ENCODE data around the gene AGER. TPM values are rescaled to one million over a fixed set of nuclear protein-coding genes. Genes with fewer than 3 reads are reported as not detected.
"Not testable (repeated sequence)": the region's sequence is repeated elsewhere in the genome, so short reads cannot be mapped to it uniquely, and the experiment has no call there.

Gene AGER
- total RNA-seq, 4 donors from 2014 or later: 0.59 to 1.7 (median 1.4) TPM

DNA sequence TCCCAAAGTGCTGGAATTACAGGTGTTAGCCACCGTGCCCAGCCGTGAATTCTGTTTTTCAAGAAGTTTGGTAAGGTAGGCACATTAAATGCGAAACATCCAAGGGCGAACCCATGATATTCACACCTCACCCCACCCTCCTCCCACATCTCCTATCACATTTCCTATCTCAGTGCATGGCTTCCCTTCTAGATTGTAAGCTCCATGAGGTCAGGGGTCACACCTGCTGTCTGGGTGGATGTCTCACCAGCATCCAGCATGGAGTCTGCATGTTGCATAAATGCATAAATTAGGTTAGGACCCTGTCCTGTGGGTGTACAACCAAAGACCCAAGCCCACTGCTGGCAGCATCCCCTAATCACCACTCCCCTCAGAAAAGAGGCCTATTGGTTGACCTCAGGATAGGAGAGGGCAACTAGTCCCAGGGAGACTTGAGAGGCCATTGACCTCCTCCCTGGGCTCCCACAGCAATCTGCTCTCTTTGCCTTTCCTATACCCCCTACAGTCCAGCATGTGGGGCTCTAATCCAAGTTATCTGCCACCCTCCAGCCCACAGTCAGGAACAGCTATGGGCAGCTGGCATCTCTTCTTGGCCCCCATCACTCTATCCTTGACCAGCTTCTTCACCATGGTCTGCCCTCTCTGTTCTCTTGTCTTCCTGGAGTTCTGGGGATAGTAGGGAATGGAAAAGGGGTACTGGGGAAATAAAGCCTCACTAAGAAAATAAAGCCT is 36.5 kb downstream of the AGER start:
- 89 to 96% methylated on average over 4 of the region's 4 CpGs for WGBS, 2 donors
- intact Hi-C loops (cut with DNase I): no loop called here
- Histone ChIP-seq H3K27me3 (peaks cover 0 to 16% (median 0%) of the 10 kb centered on the region in 4 donors), H3K36me3 (peaks cover 0 to 11% (median 0%) of the 10 kb centered on the region in 3 donors), H3K27ac (no peak overlapping the region), H3K4me3 (no peak overlapping the region), H3K4me1 (peaks cover 5 to 60% (median 6%) of the 10 kb centered on the region in 3 donors), H3K9me3 (no peaks in the 10 kb centered on the region)
- no peak for TF ChIP-seq POLR2A (IDR thresholded peaks at IDR 0.05)
- TF ChIP-seq, protein P1, sequence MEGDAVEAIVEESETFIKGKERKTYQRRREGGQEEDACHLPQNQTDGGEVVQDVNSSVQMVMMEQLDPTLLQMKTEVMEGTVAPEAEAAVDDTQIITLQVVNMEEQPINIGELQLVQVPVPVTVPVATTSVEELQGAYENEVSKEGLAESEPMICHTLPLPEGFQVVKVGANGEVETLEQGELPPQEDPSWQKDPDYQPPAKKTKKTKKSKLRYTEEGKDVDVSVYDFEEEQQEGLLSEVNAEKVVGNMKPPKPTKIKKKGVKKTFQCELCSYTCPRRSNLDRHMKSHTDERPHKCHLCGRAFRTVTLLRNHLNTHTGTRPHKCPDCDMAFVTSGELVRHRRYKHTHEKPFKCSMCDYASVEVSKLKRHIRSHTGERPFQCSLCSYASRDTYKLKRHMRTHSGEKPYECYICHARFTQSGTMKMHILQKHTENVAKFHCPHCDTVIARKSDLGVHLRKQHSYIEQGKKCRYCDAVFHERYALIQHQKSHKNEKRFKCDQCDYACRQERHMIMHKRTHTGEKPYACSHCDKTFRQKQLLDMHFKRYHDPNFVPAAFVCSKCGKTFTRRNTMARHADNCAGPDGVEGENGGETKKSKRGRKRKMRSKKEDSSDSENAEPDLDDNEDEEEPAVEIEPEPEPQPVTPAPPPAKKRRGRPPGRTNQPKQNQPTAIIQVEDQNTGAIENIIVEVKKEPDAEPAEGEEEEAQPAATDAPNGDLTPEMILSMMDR (IDR thresholded peaks at IDR 0.05): no peak
- DNase-seq: no peak

DNA sequence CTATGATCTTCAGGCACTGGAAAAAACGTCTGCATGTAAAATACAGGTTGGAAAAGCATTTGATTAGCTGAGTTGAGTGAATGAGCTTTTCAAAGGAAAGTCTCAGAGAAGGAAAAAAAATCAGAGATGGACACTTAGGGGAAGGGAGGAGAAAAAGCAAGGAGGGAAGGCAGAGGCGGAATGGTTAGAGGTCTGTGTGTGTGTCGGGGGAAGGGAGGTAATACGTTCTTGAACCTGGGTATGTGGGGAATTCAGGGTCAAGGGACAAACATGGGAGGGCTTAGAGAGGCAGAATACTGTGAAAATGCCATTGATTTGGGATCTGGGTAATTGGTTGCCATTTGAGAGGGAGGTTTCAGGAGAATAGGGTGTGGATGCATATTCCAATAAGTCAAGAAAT is 37.4 kb downstream of the AGER start:
- TF ChIP-seq POLR2A (IDR thresholded peaks at IDR 0.05): no peak
- TF ChIP-seq, protein P1 (IDR thresholded peaks at IDR 0.05): no peak
- intact Hi-C loops (cut with DNase I): no loop called here
- Histone ChIP-seq H3K4me1 (peaks cover 0 to 51% (median 0%) of the 10 kb centered on the region in 3 donors), H3K4me3 (no peak overlapping the region), H3K27ac (no peak overlapping the region), H3K9me3 (no peaks in the 10 kb centered on the region), H3K36me3 (peaks cover 0 to 11% (median 0%) of the 10 kb centered on the region in 3 donors), H3K27me3 (peaks cover 0 to 16% (median 0%) of the 10 kb centered on the region in 4 donors)
- DNase-seq: no peak
- WGBS, 2 donors: 53 to 60% methylated on average over 4 of the region's 4 CpGs

DNA sequence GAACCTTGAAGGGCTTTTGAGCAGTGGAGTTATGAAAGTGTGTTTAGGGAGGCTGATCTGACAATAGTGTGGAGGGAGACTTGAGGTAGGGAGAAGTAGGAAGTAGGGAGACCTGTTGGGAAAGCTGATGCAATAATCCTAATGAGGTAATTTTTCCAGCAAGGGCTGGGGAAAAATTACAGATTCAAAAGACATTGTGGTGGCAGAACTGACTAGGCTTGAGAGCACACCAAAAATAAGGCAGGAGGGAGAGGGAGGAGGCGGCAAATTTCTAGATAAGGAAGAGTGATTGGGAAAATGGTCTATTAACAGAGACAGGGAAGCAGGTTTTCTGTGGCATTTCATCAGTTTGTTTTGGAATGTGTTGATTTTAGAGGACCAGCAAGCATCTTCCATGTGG is 37.8 kb downstream of the AGER start:
- Histone ChIP-seq H3K9me3 (no peaks in the 10 kb centered on the region), H3K36me3 (peaks cover 0 to 11% (median 0%) of the 10 kb centered on the region in 3 donors), H3K27me3 (peaks cover 0 to 16% (median 0%) of the 10 kb centered on the region in 4 donors), H3K4me1 (peaks cover 0 to 47% (median 0%) of the 10 kb centered on the region in 3 donors), H3K27ac (no peak overlapping the region), H3K4me3 (no peak overlapping the region)
- TF ChIP-seq POLR2A (IDR thresholded peaks at IDR 0.05): no peak
- TF ChIP-seq, protein P1 (IDR thresholded peaks at IDR 0.05): no peak
- WGBS, 2 donors: 86 to 89% methylated on average over 1 of the region's 1 CpG
- no peak for DNase-seq
- intact Hi-C loops (cut with DNase I): no loop called here

DNA sequence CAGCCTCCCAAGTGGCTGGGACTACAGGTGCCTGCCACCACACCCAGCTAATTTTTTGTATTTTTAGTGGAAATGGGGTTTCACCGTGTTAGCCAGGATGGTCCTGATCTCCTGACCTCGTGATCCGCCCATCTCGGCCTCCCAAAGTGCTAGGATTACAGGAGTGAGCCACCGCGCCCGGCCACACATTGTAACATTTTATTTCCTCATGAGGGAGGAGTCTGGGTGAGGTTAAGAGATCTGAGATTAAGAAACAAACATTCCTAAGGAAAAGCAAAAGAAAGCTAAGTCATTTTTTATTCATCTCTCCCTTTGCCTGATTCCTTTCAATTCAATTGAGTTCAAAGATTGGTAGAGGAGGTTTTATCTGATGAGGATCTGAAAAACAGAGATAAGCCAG is 39.8 kb downstream of the AGER start:
- WGBS, 2 donors: 50 to 83% methylated on average over 3 to 4 of the region's 7 CpGs
- H3K4me3 ChIP-seq; intact Hi-C loops (cut with DNase I): not testable (repeated sequence)

DNA sequence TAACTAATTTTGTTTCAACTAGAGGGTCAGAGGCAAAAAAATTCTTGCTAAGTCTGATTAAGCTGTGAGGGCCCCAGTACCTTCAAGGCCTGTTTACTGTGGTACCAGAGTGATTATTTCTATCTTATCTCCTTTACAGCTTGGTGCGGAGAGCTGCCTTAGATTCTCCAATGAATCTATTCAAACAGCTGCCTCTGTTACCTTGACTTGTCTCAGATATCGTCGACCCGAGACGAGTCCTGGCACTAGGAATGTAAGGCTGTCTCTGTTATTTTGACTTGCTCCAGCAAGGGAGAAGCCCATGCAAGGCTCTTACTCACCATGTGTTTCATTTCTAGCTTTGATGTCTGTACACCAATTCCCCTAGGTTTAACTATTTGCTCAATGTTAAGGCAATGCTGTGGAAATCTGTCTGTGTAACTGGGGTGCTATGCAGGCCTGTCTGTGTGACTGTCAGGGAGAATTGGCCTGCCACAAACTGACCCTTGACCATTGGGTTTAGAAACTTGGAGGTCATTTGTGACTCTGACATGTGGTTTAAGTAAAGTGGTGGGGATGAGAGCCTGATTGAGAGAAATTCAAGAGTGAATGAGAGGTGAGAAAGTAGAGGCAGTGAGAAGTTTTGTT is 43.5 kb downstream of the AGER start:
- Histone ChIP-seq H3K36me3 (no peaks in the 10 kb centered on the region), H3K27me3 (no peaks in the 10 kb centered on the region)
- intact Hi-C loops (cut with DNase I): no loop called here

More for the DNA sequence above, 39.8 kb downstream of the AGER start:
- peak overlapping the region in 2 of 4 donors; percentile 49 to 53 for H3K27ac ChIP-seq
- DNase-seq, H3K27me3 ChIP-seq, H3K36me3 ChIP-seq, H3K9me3 ChIP-seq: not testable (repeated sequence)
- H3K4me1 ChIP-seq: peaks cover 0 to 30% (median 0%) of the 10 kb centered on the region in 3 donors

More for the DNA sequence above, 43.5 kb downstream of the AGER start:
- DNase-seq: no peak
- Histone ChIP-seq H3K27ac (no peak overlapping the region), H3K4me1 (peaks cover 0 to 15% (median 0%) of the 10 kb centered on the region in 3 donors), H3K9me3 (no peaks in the 10 kb centered on the region), H3K4me3 (no peak overlapping the region)
- 59 to 67% methylated on average over 5 of the region's 5 CpGs for WGBS, 2 donors
- TF ChIP-seq, protein P1 (IDR thresholded peaks at IDR 0.05): no peak
- TF ChIP-seq POLR2A (IDR thresholded peaks at IDR 0.05): no peak
